HG02840 (cell line): ENCODE results near the gene SERPINA9.
"Not testable (repeated sequence)": the region's sequence is repeated elsewhere in the genome, so short reads cannot be mapped to it uniquely, and the experiment has no call there.

Source experiments
- ATAC-seq: cut with Tn5 transposase; IDR thresholded peaks from one replicate; pipeline ENCODE4 v1.9.1; 2021; ENCODE audit warnings: mild to moderate bottlenecking, moderate library complexity, moderate number of reproducible peaks; ENCODE audit not compliant: unreplicated experiment, low FRiP score

Gene SERPINA9

GRCh38 chr14:94476023-94476422 is at the start of gene SERPINA9:
Gene SERPINA9 (minus strand): TSS chr14:94476197. CDS start chr14:94469840, 6,357 bp downstream.
- no peak for ATAC-seq

- no peak for ATAC-seq
These were observed 48.1 kb upstream of the SERPINA9 start for GRCh38 chr14:94524093-94524492.

- ATAC-seq, result no peak
These were observed 47.3 kb upstream of the SERPINA9 start for GRCh38 chr14:94523265-94523664.

GRCh38 chr14:94522115-94522724 is 46.2 kb upstream of the SERPINA9 start:
- ATAC-seq, result no peak

- no peak for ATAC-seq
These were observed 45.5 kb upstream of the SERPINA9 start for GRCh38 chr14:94521375-94522114.

- no peak for ATAC-seq
These were observed 41.8 kb upstream of the SERPINA9 start for GRCh38 chr14:94517641-94518257.

- ATAC-seq, result no peak
These were observed 41.2 kb upstream of the SERPINA9 start for GRCh38 chr14:94517248-94517640.

GRCh38 chr14:94515856-94516255 is 39.9 kb upstream of the SERPINA9 start:
- no peak for ATAC-seq

- no peak for ATAC-seq
These were observed 39.4 kb upstream of the SERPINA9 start for GRCh38 chr14:94515426-94515825.

- no peak for ATAC-seq
These were observed 38.4 kb upstream of the SERPINA9 start for GRCh38 chr14:94514351-94514750.

- not testable (repeated sequence) for ATAC-seq
These were observed 34.5 kb upstream of the SERPINA9 start for GRCh38 chr14:94510481-94510880.

GRCh38 chr14:94509356-94509755 is 33.4 kb upstream of the SERPINA9 start, which contains the start of gene SERPINA12:
Gene SERPINA12 (minus strand): TSS chr14:94509469. CDS start chr14:94498397, 11,072 bp downstream.
- ATAC-seq, result no peak

- ATAC-seq, result no peak
These were observed 29.6 kb upstream of the SERPINA9 start for GRCh38 chr14:94505641-94506040.

GRCh38 chr14:94505206-94505605 is 29.2 kb upstream of the SERPINA9 start:
- ATAC-seq, result no peak

GRCh38 chr14:94501588-94502516 is 25.9 kb upstream of the SERPINA9 start:
- ATAC-seq, result no peak

- no peak for ATAC-seq
These were observed 24.3 kb upstream of the SERPINA9 start for GRCh38 chr14:94500264-94500663.

- no peak for ATAC-seq
These were observed 23.7 kb upstream of the SERPINA9 start for GRCh38 chr14:94499673-94500072.

GRCh38 chr14:94498215-94498614 is 22.2 kb upstream of the SERPINA9 start:
- ATAC-seq, result no peak

GRCh38 chr14:94494085-94494484 is 18.1 kb upstream of the SERPINA9 start:
- no peak for ATAC-seq

- ATAC-seq, result no peak
These were observed 15.5 kb upstream of the SERPINA9 start for GRCh38 chr14:94491511-94491910.
